Activated naive CD4-positive, alpha-beta T cell treated with anti-CD3 and anti-CD28 coated beads, Interleukin-2, amount 50 U/mL, for 24 hours (primary cell): ENCODE results near the gene KCND3.

ENCODE experiments used
- H3K27ac Mint-ChIP-seq: one replicate; pipeline ENCODE4 v1.8.0; 2021; ENCODE audit warnings: mild to moderate bottlenecking, mixed read lengths
- H3K27me3 Mint-ChIP-seq: one replicate; pipeline ENCODE4 v1.8.0; 2021; ENCODE audit warnings: mixed read lengths
- H3K36me3 Mint-ChIP-seq: one replicate; pipeline ENCODE4 v1.8.0; 2021; ENCODE audit warnings: mixed read lengths
- H3K4me1 Mint-ChIP-seq: one replicate; pipeline ENCODE4 v1.8.0; 2021; ENCODE audit warnings: mixed read lengths
- H3K4me3 Mint-ChIP-seq: one replicate; pipeline ENCODE4 v1.8.0; 2021; ENCODE audit warnings: mild to moderate bottlenecking, mixed read lengths
- H3K9me3 Mint-ChIP-seq: one replicate; pipeline ENCODE4 v1.8.0; 2021; ENCODE audit warnings: mixed read lengths

The KCND3 gene

GRCh38 chr1:111894497-111894896 is 95.0 kb downstream of the KCND3 start:
- no peak overlapping the region for H3K4me3 Mint-ChIP-seq
- no peak overlapping the region for H3K27ac Mint-ChIP-seq
- no peaks in the 10 kb centered on the region for H3K9me3 Mint-ChIP-seq
- no peaks in the 10 kb centered on the region for H3K4me1 Mint-ChIP-seq
- H3K27me3 Mint-ChIP-seq: peaks cover 2% of the 10 kb centered on the region
- H3K36me3 Mint-ChIP-seq: no peaks in the 10 kb centered on the region

- Mint-ChIP-seq H3K9me3 (no peaks in the 10 kb centered on the region), H3K4me1 (no peaks in the 10 kb centered on the region), H3K36me3 (no peaks in the 10 kb centered on the region), H3K27me3 (no peaks in the 10 kb centered on the region), H3K27ac (no peak overlapping the region), H3K4me3 (no peak overlapping the region)
Measured at GRCh38 chr1:111891566-111891965, 97.9 kb downstream of the KCND3 start.

GRCh38 chr1:111888740-111889376 is 100.6 kb downstream of the KCND3 start:
- peaks cover 5% of the 10 kb centered on the region for H3K27me3 Mint-ChIP-seq
- H3K27ac Mint-ChIP-seq: no peak overlapping the region
- H3K4me3 Mint-ChIP-seq: no peak overlapping the region
- H3K36me3 Mint-ChIP-seq: no peaks in the 10 kb centered on the region
- H3K9me3 Mint-ChIP-seq: no peaks in the 10 kb centered on the region
- no peaks in the 10 kb centered on the region for H3K4me1 Mint-ChIP-seq

- Mint-ChIP-seq H3K27ac (no peak overlapping the region), H3K4me3 (no peak overlapping the region)
Measured at GRCh38 chr1:111887875-111888274, 101.6 kb downstream of the KCND3 start.

GRCh38 chr1:111887385-111887784 is 102.1 kb downstream of the KCND3 start:
- H3K27me3 Mint-ChIP-seq: peaks cover 5% of the 10 kb centered on the region
- H3K4me3 Mint-ChIP-seq: no peak overlapping the region
- H3K36me3 Mint-ChIP-seq: no peaks in the 10 kb centered on the region
- H3K4me1 Mint-ChIP-seq: no peaks in the 10 kb centered on the region
- H3K27ac Mint-ChIP-seq: no peak overlapping the region
- H3K9me3 Mint-ChIP-seq: no peaks in the 10 kb centered on the region

More at GRCh38 chr1:111887875-111888274, 101.6 kb downstream of the KCND3 start:
- H3K9me3 Mint-ChIP-seq: no peaks in the 10 kb centered on the region
- no peaks in the 10 kb centered on the region for H3K36me3 Mint-ChIP-seq
- H3K4me1 Mint-ChIP-seq: no peaks in the 10 kb centered on the region
- peaks cover 5% of the 10 kb centered on the region for H3K27me3 Mint-ChIP-seq

- Mint-ChIP-seq H3K27me3 (peaks cover 5% of the 10 kb centered on the region), H3K4me1 (no peaks in the 10 kb centered on the region), H3K36me3 (no peaks in the 10 kb centered on the region), H3K9me3 (no peaks in the 10 kb centered on the region), H3K27ac (no peak overlapping the region), H3K4me3 (no peak overlapping the region)
Measured at GRCh38 chr1:111886741-111887140, 102.7 kb downstream of the KCND3 start.

GRCh38 chr1:111884772-111885443 is 104.6 kb downstream of the KCND3 start:
- Mint-ChIP-seq H3K9me3 (no peaks in the 10 kb centered on the region), H3K36me3 (no peaks in the 10 kb centered on the region), H3K27ac (no peak overlapping the region), H3K27me3 (peaks cover 16% of the 10 kb centered on the region), H3K4me3 (no peak overlapping the region), H3K4me1 (no peaks in the 10 kb centered on the region)

GRCh38 chr1:111882986-111883560 is 106.4 kb downstream of the KCND3 start:
- H3K4me1 Mint-ChIP-seq: no peaks in the 10 kb centered on the region

GRCh38 chr1:111882559-111882958 is 106.9 kb downstream of the KCND3 start:
- no peaks in the 10 kb centered on the region for H3K36me3 Mint-ChIP-seq
- no peak overlapping the region for H3K4me3 Mint-ChIP-seq
- H3K9me3 Mint-ChIP-seq: no peaks in the 10 kb centered on the region
- H3K27me3 Mint-ChIP-seq: peaks cover 20% of the 10 kb centered on the region
- no peak overlapping the region for H3K27ac Mint-ChIP-seq
- no peaks in the 10 kb centered on the region for H3K4me1 Mint-ChIP-seq

More at GRCh38 chr1:111882986-111883560, 106.4 kb downstream of the KCND3 start:
- H3K27ac Mint-ChIP-seq: no peak overlapping the region
- H3K9me3 Mint-ChIP-seq: no peaks in the 10 kb centered on the region
- no peaks in the 10 kb centered on the region for H3K36me3 Mint-ChIP-seq
- no peak overlapping the region for H3K4me3 Mint-ChIP-seq
- H3K27me3 Mint-ChIP-seq: peaks cover 19% of the 10 kb centered on the region

GRCh38 chr1:111880881-111881837 is 108.3 kb downstream of the KCND3 start:
- Mint-ChIP-seq H3K27ac (no peak overlapping the region), H3K9me3 (no peaks in the 10 kb centered on the region), H3K4me3 (no peak overlapping the region), H3K36me3 (no peaks in the 10 kb centered on the region), H3K27me3 (peaks cover 26% of the 10 kb centered on the region), H3K4me1 (no peaks in the 10 kb centered on the region)

- Mint-ChIP-seq H3K4me1 (no peaks in the 10 kb centered on the region), H3K27ac (no peak overlapping the region), H3K9me3 (no peaks in the 10 kb centered on the region), H3K4me3 (no peak overlapping the region), H3K27me3 (peaks cover 21% of the 10 kb centered on the region), H3K36me3 (no peaks in the 10 kb centered on the region)
Measured at GRCh38 chr1:111879081-111879480, 110.4 kb downstream of the KCND3 start.

GRCh38 chr1:111878649-111879048 is 110.8 kb downstream of the KCND3 start:
- H3K4me3 Mint-ChIP-seq: no peak overlapping the region
- no peaks in the 10 kb centered on the region for H3K36me3 Mint-ChIP-seq
- no peaks in the 10 kb centered on the region for H3K9me3 Mint-ChIP-seq
- no peaks in the 10 kb centered on the region for H3K4me1 Mint-ChIP-seq
- no peak overlapping the region for H3K27ac Mint-ChIP-seq
- peaks cover 21% of the 10 kb centered on the region for H3K27me3 Mint-ChIP-seq

- H3K4me3 Mint-ChIP-seq: no peak overlapping the region
- H3K9me3 Mint-ChIP-seq: no peaks in the 10 kb centered on the region
- H3K4me1 Mint-ChIP-seq: no peaks in the 10 kb centered on the region
- no peaks in the 10 kb centered on the region for H3K36me3 Mint-ChIP-seq
- H3K27ac Mint-ChIP-seq: no peak overlapping the region
- H3K27me3 Mint-ChIP-seq: peaks cover 21% of the 10 kb centered on the region
Measured at GRCh38 chr1:111878091-111878490, 111.4 kb downstream of the KCND3 start.

GRCh38 chr1:111876631-111877030 is 112.8 kb downstream of the KCND3 start:
- Mint-ChIP-seq H3K9me3 (no peaks in the 10 kb centered on the region), H3K36me3 (no peaks in the 10 kb centered on the region), H3K4me3 (no peak overlapping the region), H3K27ac (no peak overlapping the region), H3K27me3 (peaks cover 20% of the 10 kb centered on the region), H3K4me1 (no peaks in the 10 kb centered on the region)

- H3K27me3 Mint-ChIP-seq: peaks cover 14% of the 10 kb centered on the region
- H3K27ac Mint-ChIP-seq: no peak overlapping the region
- no peak overlapping the region for H3K4me3 Mint-ChIP-seq
- no peaks in the 10 kb centered on the region for H3K36me3 Mint-ChIP-seq
- no peaks in the 10 kb centered on the region for H3K9me3 Mint-ChIP-seq
- no peaks in the 10 kb centered on the region for H3K4me1 Mint-ChIP-seq
Measured at GRCh38 chr1:111875640-111876039, 113.8 kb downstream of the KCND3 start.
